Activated CD4-positive, CD25-positive, alpha-beta regulatory T cell treated with anti-CD3 and anti-CD28 coated beads, Interleukin-2, amount 50 U/mL, for 24 hours (primary cell): ENCODE results near the gene CAPG.
A peak's percentile ranks its signal among the peaks of the same experiment; 100 is the strongest.

Experiments
- ATAC-seq, 2 donors: fragments of 150-1000 bp; cut with Tn5 transposase; one replicate each; pipeline ENCODE4 v1.10.0; 2021; ENCODE audit warnings: mild to moderate bottlenecking in 1 of 2, moderate library complexity in 1 of 2

Gene CAPG

GRCh38 chr2:85438201-85439024, 28.2 kb upstream of the CAPG start:
- peak in 1 of 2 donors; percentile 3 for ATAC-seq

GRCh38 chr2:85437488-85438200, 27.5 kb upstream of the CAPG start:
- peak; percentile 83 to 90 for ATAC-seq

DNA sequence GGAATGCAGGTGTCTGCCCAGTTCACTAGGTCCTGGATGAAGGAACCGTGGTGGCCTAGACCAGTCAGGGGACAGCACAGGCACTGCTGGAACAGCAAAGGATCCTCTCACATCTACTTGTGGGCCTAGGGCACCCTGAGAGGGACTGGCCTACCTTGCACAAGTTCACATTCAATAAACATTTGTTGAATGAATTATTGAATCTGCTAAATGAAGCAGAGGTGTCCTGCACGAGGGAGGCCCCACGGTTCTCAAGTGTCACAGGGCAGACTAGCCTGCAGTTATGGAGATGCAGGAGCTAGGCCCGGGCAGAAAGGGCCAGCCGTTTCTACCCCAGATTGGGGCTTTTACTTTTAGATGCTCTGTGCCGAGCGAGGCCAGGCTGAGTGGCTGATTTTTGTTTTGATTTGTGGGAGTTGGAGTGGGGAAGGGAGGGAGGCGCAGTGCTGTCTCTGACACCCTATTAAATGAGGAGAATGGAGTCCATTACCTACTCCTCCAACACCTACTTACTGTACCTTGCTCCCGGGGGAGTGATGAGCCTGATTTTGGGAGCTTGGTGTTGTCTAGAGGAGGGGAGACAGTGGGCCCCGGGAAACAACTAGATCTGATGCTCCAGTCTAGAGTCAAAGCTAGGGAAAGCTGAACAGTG, 26.8 kb upstream of the CAPG start:
- ATAC-seq, result no peak

- ATAC-seq, result no peak
Observed at GRCh38 chr2:85435981-85436835, 26.0 kb upstream of the CAPG start.

- no peak for ATAC-seq
Observed at GRCh38 chr2:85435220-85435958, 25.2 kb upstream of the CAPG start.

GRCh38 chr2:85434696-85435095, 24.5 kb upstream of the CAPG start:
- no peak for ATAC-seq

GRCh38 chr2:85433511-85434089, 23.4 kb upstream of the CAPG start:
- no peak for ATAC-seq

GRCh38 chr2:85431570-85432205, 21.5 kb upstream of the CAPG start:
- no peak for ATAC-seq

DNA sequence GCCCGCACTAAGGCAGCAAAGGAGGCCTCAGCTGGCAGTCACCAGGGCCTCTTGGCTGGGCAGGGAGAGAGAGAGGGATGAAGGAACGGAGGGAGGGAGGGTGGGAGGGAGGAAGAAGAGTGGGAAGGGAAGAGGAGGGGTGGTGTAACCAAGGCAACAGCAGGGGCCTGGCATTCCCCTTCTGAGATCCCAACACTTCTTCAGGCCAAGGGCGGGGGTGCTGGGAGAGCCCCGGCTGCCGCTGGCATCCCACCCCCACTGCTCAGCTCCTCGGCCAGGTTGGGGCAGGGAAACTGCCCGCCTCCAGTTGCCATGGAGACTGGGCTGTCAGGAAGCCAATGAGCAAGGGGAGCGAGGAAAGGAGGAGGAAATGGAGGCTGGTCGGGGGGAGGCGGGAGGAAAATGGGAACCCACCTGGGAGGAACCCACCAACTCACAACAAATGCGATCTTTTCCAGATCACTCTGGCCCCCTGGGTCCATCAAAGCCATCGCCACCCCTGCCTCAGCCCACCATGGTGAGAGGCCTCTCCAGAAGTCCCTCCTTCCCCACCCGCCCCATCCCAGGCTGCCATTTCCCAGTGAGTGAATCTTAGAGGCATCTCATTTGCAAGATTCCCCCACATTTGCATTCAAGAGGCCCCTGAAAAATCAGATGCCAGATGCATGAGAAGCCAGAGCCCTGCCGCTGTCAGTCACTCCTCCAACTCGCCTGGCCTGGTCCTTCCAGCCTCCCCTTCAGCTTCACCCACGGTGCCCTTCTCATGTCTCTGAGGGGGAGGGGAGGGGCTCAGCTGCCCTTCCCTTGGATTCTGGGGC, 20.8 kb upstream of the CAPG start:
- ATAC-seq, result no peak

DNA sequence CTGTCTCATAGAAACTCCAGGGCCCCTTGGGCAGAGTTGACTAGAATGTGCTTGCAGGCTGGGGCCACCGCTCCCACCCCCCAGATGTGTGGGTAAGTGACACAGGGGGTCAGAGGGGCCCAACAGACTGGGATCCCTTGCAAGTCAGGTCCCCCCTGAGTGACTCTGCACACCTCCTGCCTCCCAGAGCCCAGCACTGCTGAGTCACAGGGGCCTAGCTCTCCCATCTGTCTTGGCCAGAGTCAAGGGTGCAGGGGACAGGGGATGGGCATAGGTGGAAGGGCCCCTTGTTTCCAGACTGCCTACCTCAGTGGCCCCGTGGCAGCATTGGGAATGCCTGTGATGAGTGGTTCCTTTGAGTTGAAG, 19.7 kb upstream of the CAPG start:
- no peak for ATAC-seq

DNA sequence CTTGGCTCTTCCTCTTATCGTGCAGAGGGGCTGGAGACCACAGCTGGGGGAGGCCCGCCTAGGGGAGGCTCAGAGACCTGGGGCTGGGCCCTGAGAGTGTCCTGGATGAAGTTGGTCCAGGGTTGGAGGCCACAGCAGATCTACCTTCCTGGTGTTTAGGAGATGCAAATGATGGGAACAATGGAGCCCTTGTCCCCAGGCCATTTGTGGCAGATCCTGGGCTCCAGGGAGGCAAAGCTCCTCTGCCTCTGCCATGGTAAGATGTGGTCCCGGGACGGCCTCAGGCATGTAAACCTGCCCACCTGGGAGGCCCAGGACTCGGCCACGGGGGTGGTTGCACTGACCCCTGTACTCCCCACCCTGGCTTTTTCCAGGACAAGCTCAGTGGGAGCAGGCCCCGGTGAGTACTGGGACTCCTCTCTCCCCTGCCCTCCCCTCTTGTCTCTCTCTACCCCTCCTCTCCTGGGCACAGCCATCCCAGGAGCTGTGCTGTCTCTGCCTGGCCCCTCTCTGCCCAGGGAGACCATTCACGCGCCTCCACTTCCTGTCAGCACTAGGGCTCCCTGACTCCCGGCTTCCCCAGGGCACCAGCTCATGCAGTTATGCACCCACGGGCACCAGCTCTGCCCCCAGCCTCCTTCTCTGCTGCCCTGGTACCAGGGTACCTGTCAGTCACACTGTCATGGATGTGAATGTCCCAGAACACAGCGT, 19.2 kb upstream of the CAPG start:
- ATAC-seq, result no peak

DNA sequence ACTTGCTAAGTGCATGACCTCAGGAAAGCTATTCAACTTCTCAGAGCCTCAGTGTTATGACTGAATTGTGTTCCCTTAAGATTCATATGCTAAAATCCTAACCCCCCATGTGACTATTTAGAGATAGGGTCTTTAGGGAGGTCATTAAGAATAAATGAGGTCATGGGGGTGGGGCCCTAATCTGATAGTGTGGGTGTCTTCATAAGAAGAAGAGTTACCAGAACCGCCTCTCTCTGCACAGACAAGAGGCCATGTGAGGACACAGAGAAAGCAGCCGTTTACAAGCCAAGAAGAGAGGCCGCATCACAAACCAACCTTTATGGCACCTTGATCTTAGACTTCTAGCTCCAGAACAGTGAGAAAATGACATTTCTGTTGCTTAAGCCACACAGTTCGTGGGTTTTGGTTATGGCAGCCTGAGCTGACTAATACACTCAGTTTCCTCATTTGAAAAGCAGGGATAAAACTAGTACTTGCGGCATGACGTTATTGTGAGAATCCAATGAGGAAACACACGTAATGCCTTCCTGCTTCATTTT, 18.2 kb upstream of the CAPG start:
- no peak for ATAC-seq

GRCh38 chr2:85427300-85427835, 17.2 kb upstream of the CAPG start:
- no peak for ATAC-seq

- ATAC-seq, result no peak
Observed at GRCh38 chr2:85425588-85425987, 15.4 kb upstream of the CAPG start.

DNA sequence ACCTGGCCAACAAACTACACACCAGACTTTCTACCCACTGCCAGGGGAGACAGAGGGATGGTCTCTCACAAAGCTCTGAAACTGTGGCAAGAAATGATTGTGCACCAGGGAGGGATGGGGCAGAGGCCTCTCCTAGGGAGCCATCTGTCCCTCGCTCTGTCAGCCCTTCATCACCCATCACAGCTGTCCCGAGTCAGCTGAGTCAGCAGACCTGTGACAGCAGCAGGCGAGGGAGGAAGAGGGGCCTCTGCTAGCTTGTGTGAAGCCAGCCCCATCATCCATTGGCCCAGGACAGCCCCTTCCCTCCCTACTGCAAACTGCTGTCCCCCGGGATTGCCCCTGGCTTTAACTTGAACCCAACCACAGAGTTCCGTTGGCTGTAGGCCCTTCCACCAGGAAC, 13.4 kb upstream of the CAPG start:
- no peak for ATAC-seq

- no peak for ATAC-seq
Observed at GRCh38 chr2:85422072-85422457, 11.9 kb upstream of the CAPG start.

GRCh38 chr2:85421260-85422071, 11.3 kb upstream of the CAPG start:
- no peak for ATAC-seq
